Endometrial microvascular endothelial cells (primary cell): ENCODE data around the gene BCAR3. TPM values are rescaled to one million over a fixed set of nuclear protein-coding genes. Genes with fewer than 3 reads are reported as not detected.

Experiments
- in situ Hi-C: cut with HindIII; loops from 2 replicates; pipeline ENCODE4 v1.10.0; 2017; ENCODE audit warnings: low sequenced_read_pairs, low pct_unique_long_range_greater_than_20kb; ENCODE audit errors: inconsistent ontology term
- total RNA-seq: library from RNA; depleted of rRNA; stranded (reverse); fragments of >200 nt; gene quantifications from one replicate; pipeline ENCODE4 v1.2.3, GENCODE V29; 2015; ENCODE audit errors: inconsistent ontology term

BCAR3 gene
- total RNA-seq, result 91.8 TPM

GRCh38 chr1:93681101-93681988 lies at the start of gene BCAR3:
Gene BCAR3 (minus strand): TSS chr1:93681837. CDS start chr1:93674930, 6,907 bp downstream.
- in situ Hi-C loops, result no loop called here

DNA sequence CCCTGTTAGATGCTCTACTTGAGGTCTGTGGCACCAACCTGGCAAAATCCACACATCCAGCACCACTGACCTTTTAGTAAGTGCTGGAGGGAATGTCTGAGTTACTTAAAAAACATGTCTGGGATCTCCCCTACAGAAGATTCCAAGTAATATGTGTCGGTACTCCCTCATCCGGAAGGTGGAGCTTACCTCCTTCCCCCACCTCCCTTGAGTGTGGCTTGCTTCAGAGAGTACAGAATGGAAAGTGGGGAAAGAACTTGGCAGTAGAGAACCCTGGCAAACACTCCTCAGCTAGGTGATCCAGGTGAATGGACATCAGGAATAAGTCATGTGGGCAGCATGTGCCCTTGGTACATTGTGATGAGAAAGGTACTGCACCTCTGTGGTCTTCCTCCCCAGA lies 49.0 kb upstream of the BCAR3 start:
- in situ Hi-C loops, result no loop called here

GRCh38 chr1:93729906-93730305 lies 48.3 kb upstream of the BCAR3 start:
- in situ Hi-C loops, result no loop called here

DNA sequence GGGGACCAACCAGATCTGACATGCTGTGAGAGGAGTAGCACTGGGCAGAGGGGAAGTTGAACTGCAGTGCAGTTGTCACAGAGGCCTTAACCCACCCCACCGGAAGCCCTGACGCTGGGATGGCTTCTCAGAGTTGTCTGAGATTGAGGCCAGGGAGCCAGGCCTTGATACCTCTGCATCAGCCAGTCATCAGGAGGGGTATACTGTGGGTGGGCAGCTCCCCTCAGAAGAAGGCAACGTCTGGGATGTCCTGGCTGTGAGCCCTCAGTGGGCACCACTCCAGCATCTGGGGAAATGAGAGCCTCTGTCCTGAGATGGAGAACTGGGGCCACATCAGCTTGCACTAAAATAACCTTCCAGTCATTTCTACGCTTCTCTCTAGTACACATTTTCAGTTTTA lies 47.9 kb upstream of the BCAR3 start:
- in situ Hi-C loops, result no loop called here

- in situ Hi-C loops, result no loop called here
Observed at GRCh38 chr1:93728480-93729131, 47.0 kb upstream of the BCAR3 start.

GRCh38 chr1:93723733-93724270 lies 42.2 kb upstream of the BCAR3 start:
- in situ Hi-C loops, result no loop called here

DNA sequence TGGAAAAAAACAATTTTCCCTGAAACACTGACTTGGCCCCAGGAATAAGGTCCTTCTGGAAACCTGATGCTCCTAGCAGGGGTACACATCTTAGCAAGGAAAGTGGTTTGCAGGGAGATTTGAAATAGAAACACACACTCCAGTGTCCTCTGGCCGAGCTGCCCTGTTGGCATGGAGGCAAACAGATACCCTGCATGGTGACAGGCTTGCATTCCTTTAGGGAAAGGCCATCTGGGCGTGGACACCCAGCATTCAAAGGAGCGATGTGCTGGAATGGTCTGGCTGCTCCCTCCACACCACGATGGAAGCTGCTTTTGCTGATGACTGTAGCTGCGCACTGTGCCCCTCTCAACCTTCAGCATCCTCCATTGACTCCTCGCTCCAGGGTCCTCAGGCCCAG lies 41.5 kb upstream of the BCAR3 start:
- in situ Hi-C loops, result no loop called here

GRCh38 chr1:93722081-93723031 lies 40.7 kb upstream of the BCAR3 start:
- in situ Hi-C loops, result no loop called here

- in situ Hi-C loops, result no loop called here
Observed at GRCh38 chr1:93720956-93721626, 39.5 kb upstream of the BCAR3 start.

- in situ Hi-C loops, result no loop called here
Observed at GRCh38 chr1:93717640-93718039, 36.0 kb upstream of the BCAR3 start.

- in situ Hi-C loops, result no loop called here
Observed at GRCh38 chr1:93716941-93717368, 35.3 kb upstream of the BCAR3 start.

GRCh38 chr1:93716163-93716562 lies 34.5 kb upstream of the BCAR3 start:
- in situ Hi-C loops, result no loop called here

DNA sequence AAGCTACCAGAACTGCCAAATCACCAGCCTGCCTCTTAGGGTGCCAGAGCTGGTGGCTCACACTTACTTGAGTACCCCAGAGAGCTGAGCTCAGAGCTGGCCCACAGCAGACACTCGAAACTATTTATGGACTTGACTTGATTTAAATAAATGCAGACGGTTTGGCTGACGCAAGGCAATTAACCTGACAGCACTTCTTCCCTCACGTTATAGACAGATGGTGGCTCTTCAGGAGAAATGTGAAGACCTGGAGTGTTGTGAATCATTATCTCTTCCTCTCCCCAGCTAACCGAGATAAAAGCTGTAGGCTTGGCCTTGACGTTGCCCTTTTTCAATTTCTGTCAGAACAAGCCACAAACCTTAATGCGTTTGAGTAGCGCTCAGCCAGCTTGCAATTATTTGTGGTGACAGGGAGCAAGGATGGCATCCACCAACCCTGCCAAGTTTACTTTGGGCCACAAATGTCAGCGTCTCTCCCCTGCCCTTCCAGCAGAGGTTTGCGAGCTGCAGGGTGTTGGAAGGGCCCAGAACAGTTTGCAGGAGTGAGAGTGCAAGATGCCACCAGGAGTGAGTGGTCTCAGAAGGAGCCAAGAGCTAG lies 34.0 kb upstream of the BCAR3 start:
- in situ Hi-C loops, result no loop called here

GRCh38 chr1:93714356-93714755 lies 32.7 kb upstream of the BCAR3 start:
- in situ Hi-C loops, result no loop called here

DNA sequence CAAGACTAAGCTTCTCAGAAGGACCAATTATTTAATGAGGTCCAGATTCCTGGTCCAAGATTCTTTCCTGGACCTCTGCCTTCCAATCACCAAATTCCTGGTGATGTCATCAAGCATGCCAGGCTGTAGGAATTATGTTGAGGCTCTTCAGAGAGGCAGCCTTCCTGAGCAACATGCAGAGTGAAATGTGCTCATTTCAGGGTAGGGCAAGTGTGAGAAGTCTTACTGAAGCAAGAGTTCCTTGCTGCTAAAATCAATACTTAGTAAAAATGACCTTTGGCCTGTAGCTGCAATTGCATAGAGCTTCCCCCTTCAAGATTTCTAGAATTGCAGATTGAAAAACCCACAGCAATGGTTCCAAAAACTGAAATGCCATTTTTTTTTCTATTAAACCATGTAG lies 31.7 kb upstream of the BCAR3 start:
- in situ Hi-C loops, result no loop called here

- in situ Hi-C loops, result no loop called here
Observed at GRCh38 chr1:93712741-93713140, 31.1 kb upstream of the BCAR3 start.

DNA sequence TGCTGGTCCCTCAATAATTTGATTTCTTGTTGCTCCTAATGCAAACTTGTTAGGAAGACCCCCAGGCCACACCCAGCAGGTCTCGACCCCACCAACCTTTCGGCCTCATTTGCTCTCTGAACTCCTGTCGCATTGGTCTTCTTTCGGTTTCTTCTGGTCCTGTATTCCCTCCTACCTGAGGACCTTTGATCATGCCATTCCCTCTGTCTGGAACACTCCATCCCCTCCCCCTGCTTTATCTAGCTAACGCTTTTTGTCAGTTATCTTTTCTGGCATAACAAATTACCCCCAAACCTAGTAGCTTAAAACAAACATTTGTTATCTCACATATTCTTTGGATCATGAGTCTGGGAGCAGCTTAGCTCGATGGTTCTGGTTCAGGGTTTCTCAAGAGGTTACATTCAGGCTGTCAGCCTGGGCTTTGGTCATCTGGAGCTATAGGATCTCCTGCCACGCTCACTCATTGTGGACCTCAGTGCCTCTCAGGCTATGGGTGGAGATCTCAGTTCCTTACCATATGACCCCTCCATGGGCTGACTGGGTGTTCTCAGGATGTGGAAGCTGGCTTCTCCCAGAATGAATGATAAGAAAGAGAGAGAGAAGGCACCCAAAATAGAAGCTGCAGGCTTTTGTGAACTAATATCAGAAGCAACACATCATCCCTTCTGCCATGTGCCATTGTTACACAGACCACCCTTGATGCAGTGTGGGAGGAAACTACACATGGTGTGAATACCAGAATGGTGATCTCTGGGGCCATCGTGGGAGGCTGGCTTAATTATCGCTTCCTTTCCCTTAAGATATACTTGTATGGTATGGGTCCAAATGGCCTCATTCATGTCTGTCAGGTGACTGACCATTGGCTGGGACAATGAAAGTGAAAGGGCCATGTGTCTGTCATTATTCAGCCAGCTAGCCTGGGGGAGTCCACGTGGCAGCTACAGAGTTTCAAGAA lies 29.1 kb upstream of the BCAR3 start:
- in situ Hi-C loops, result no loop called here
